AG04450 (cell line): ENCODE results near the gene ZNF652. TPM values are rescaled to one million over a fixed set of nuclear protein-coding genes. Genes with fewer than 3 reads are reported as not detected.
"Not testable (repeated sequence)": the region's sequence is repeated elsewhere in the genome, so short reads cannot be mapped to it uniquely, and the experiment has no call there.

ENCODE experiments used
- CTCF ChIA-PET: fragments of 300-600, 350-600 bp; formaldehyde crosslinking; extraction: SDS; loops from one replicate; lab custom pipeline; 2022; ENCODE audit warnings: antibody characterized with exemption, inconsistent platforms; lab: Charles Lee
- POLR2A ChIA-PET: fragments of 350-600 bp; formaldehyde crosslinking; extraction: SDS; loops from one replicate; lab custom pipeline; 2021; ENCODE audit warnings: antibody characterized with exemption, inconsistent platforms; lab: Yijun Ruan, JAX
- DNase-seq: peaks from one replicate; pipeline ENCODE4 v3.0.0-alpha.2; 2011; ENCODE audit warnings: low read depth, low spot score
- H3K27ac ChIP-seq: one replicate; pipeline ENCODE4 v1.5.1; 2012; ENCODE audit warnings: low read depth, low read length, control low read depth
- H3K27me3 ChIP-seq: one replicate; pipeline ENCODE4 v1.6.0; 2012; ENCODE audit warnings: low read length; ENCODE audit not compliant: control insufficient read depth, insufficient read depth
- H3K4me3 ChIP-seq: 2 replicates; pipeline ENCODE4 v1.5.1; 2011; ENCODE audit warnings: mild to moderate bottlenecking, low read depth, low read length, control low read depth
- H3K9me3 ChIP-seq: 2 replicates; pipeline ENCODE4 v1.5.1; 2012; ENCODE audit warnings: low read length; ENCODE audit not compliant: control insufficient read depth, insufficient read depth
- polyA plus RNA-seq: library from polyadenylated mRNA; depleted of rRNA; stranded (reverse); fragments of >200 nt; gene quantifications from 2 replicates; pipeline ENCODE4 v1.2.3, GENCODE V29; 2011
- TF ChIP-seq, protein P1 (sequence below): IDR thresholded peaks from 2 replicates; pipeline ENCODE4 v1.5.1; 2011; ENCODE audit warnings: low read depth, low read length, control low read depth, inconsistent platforms

The ZNF652 gene
- polyA plus RNA-seq, 1 experiment = 9.0 TPM

- ChIA-PET CTCF (no interaction called here), POLR2A (no interaction called here)
- Histone ChIP-seq H3K4me3 (no peak overlapping the region), H3K27ac (no peak overlapping the region), H3K9me3 (no peaks in the 10 kb centered on the region), H3K27me3 (no peaks in the 10 kb centered on the region)
- TF ChIP-seq, protein P1, sequence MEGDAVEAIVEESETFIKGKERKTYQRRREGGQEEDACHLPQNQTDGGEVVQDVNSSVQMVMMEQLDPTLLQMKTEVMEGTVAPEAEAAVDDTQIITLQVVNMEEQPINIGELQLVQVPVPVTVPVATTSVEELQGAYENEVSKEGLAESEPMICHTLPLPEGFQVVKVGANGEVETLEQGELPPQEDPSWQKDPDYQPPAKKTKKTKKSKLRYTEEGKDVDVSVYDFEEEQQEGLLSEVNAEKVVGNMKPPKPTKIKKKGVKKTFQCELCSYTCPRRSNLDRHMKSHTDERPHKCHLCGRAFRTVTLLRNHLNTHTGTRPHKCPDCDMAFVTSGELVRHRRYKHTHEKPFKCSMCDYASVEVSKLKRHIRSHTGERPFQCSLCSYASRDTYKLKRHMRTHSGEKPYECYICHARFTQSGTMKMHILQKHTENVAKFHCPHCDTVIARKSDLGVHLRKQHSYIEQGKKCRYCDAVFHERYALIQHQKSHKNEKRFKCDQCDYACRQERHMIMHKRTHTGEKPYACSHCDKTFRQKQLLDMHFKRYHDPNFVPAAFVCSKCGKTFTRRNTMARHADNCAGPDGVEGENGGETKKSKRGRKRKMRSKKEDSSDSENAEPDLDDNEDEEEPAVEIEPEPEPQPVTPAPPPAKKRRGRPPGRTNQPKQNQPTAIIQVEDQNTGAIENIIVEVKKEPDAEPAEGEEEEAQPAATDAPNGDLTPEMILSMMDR = no peak
- DNase-seq = no peak
Measured at GRCh38 chr17:49365667-49366066, 3.6 kb upstream of the ZNF652 start.

DNA sequence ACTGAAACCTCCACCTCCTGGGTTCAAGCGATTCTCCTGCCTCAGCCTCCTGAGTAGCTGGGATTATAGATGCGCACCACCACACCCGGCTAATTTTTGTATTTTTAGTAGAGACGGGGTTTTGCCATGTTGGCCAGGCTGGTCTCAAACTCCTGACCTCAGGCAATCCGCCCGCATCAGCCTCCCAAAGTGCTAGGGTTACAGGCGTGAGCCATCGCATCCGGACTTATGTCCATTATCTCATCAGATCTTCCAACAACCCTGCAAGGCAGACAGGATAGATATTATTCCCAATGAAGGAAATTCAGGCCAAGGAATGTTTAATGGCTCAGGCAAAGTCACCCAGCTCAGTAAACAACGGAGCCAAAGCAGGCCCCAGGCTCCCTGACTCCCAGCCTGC, 3.1 kb upstream of the ZNF652 start:
- CTCF ChIA-PET, POLR2A ChIA-PET, H3K27me3 ChIP-seq, H3K27ac ChIP-seq, H3K4me3 ChIP-seq, H3K9me3 ChIP-seq, DNase-seq: not testable (repeated sequence)

DNA sequence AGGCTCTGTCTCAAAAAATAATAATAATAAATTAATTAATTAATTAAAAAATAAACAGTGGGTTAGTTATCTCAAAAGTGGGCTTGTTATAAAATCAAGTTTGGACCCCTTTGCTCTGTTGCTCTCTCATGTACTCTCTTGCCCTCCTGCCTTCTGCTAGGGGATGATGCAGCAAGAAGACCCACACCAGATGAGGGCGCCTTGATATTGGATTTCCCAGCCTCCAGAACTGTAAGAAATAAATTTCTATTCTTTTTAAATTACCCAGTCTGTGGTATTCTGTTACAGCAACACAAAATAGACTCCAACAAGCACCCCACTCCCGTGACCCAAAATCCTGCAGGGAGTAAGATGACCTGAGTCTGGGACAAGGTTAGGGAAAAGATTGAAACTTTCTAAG, 2.1 kb upstream of the ZNF652 start:
- DNase-seq = no peak
- no peaks in the 10 kb centered on the region for H3K27me3 ChIP-seq
- no peak overlapping the region for H3K4me3 ChIP-seq
- POLR2A ChIA-PET = no interaction called here
- CTCF ChIA-PET = no interaction called here
- no peak overlapping the region for H3K27ac ChIP-seq
- TF ChIP-seq, protein P1 = no peak
- H3K9me3 ChIP-seq = no peaks in the 10 kb centered on the region

DNA sequence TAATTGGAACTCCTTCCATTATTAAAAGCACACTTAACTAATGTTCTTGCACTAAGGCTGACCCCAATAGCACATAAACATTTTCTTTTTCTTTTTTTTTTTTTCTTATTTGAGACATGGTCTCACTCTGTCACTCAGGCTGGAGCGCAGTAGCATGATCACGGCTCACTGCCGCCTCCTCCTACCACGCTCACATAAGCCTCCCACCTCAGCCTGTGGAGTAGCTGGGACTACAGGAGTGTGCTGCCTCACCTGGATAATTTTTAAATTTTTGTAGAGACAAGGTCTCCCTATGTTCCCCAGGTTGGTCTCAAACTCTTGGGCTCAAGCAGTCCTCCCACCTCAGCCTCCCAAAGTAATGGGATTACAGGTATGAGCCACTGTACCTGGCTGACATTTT, 1.2 kb upstream of the ZNF652 start:
- TF ChIP-seq, protein P1 = no peak
- CTCF ChIA-PET = interaction anchor here (0.6 to 0.8 kb wide), 2 partner anchors 32 to 194 kb away, joined by 3 to 6 read pairs; no protein-coding TSS in a partner anchor
- H3K27ac ChIP-seq = no peak overlapping the region
- H3K9me3 ChIP-seq = no peaks in the 10 kb centered on the region
- no peaks in the 10 kb centered on the region for H3K27me3 ChIP-seq
- POLR2A ChIA-PET = no interaction called here
- DNase-seq = no peak
- no peak overlapping the region for H3K4me3 ChIP-seq

GRCh38 chr17:49362723-49363117, 670 bp upstream of the ZNF652 start:
- Histone ChIP-seq H3K27ac (peak overlapping the region; percentile 61), H3K9me3 (no peaks in the 10 kb centered on the region), H3K4me3 (peak overlapping the region; percentile 89), H3K27me3 (no peaks in the 10 kb centered on the region)
- POLR2A ChIA-PET = no interaction called here
- CTCF ChIA-PET = interaction anchor here (0.7 kb wide), 1 partner anchor 194 kb away, joined by 3 read pairs; no protein-coding TSS in a partner anchor
- no peak for DNase-seq
- TF ChIP-seq, protein P1 = no peak
